ENCODE results near the gene TMEM156. TPM values are rescaled to one million over a fixed set of nuclear protein-coding genes. Genes with fewer than 3 reads are reported as not detected.

The TMEM156 gene
- total RNA-seq, 1 donor: under 0.01 TPM

- DNase-seq (ENCODE audit: low read depth): no peak
- TF ChIP-seq CTCF (IDR thresholded peaks at IDR 0.05; ENCODE audit: insufficient read depth, low read depth, low read length): no peak
- H3K4me3 ChIP-seq (ENCODE audit: low read depth, low read length): no peak overlapping the region
These were observed 80.2 kb downstream of the TMEM156 start for GRCh38 chr4:38952017-38952416.

GRCh38 chr4:38951598-38951997, 80.6 kb downstream of the TMEM156 start:
- H3K4me3 ChIP-seq (ENCODE audit: low read depth, low read length): no peak overlapping the region
- TF ChIP-seq CTCF (IDR thresholded peaks at IDR 0.05; ENCODE audit: insufficient read depth, low read depth, low read length): no peak
- no peak for DNase-seq (ENCODE audit: low read depth)

DNA sequence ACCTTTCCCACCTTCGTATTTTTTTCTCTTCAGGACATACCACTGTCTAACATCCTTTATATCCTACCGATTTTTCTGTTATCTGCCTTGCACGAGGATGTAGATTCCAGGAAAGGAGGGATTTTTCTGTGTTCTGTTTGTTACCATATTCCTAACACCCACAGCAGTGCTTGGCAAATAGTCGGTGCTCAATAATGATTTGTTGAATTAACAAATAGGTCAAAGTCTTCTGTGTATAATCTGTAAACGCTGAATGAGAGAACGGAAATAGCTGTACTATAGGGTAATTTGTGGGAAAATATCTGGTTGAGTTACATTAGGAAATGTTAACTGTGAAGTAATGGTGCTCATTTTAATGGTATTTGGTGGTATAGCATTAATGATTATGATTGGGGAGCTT, 81.5 kb downstream of the TMEM156 start:
- TF ChIP-seq CTCF (IDR thresholded peaks at IDR 0.05; ENCODE audit: insufficient read depth, low read depth, low read length): no peak
- no peak overlapping the region for H3K4me3 ChIP-seq (ENCODE audit: low read depth, low read length)
- peak; percentile 38 for DNase-seq (ENCODE audit: low read depth)

DNA sequence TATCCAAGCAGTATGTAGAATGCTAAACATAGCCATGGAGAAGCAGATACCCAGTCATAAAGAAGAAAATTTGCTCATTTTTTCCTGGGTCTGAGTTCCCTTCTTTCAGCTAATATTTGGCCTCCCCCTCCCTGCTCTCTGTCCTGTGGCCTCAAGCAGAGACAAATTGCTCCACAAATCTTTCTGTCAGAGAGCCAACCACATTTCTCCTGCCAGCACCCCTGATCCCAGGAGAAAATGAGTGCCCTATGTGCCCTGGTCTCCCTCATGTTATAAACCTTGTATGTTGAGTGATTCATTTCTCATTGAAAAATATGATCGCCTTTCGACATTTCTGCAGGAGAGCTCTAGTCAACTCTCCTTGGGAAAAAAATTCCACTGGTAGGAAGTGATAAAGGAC, 82.0 kb downstream of the TMEM156 start:
- TF ChIP-seq CTCF (IDR thresholded peaks at IDR 0.05; ENCODE audit: insufficient read depth, low read depth, low read length): no peak
- no peak for DNase-seq (ENCODE audit: low read depth)
- no peak overlapping the region for H3K4me3 ChIP-seq (ENCODE audit: low read depth, low read length)

GRCh38 chr4:38949411-38950051, 82.7 kb downstream of the TMEM156 start:
- no peak for TF ChIP-seq CTCF (IDR thresholded peaks at IDR 0.05; ENCODE audit: insufficient read depth, low read depth, low read length)
- no peak overlapping the region for H3K4me3 ChIP-seq (ENCODE audit: low read depth, low read length)
- DNase-seq (ENCODE audit: low read depth): peak; percentile 34

DNA sequence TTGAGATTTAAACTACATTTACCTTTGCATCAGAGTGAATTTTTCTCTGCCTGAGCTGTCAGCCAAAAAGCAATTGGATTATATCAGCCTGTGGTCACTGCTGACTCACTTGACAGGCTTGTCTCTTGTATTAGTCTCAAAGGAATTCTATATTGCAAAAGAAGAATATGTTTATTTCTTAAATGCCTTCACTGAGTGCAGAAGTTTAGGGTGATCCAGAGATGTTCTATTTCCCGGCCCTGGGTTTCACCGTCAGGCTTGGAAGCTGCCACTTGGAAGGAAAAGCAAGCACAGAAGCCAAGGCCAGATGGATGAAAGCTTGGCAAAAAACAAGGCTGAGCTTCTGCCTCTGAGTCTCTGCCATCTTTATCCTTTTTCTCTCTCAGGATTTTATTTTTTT, 83.7 kb downstream of the TMEM156 start:
- no peak for TF ChIP-seq CTCF (IDR thresholded peaks at IDR 0.05; ENCODE audit: insufficient read depth, low read depth, low read length)
- H3K4me3 ChIP-seq (ENCODE audit: low read depth, low read length): no peak overlapping the region
- DNase-seq (ENCODE audit: low read depth): peak; percentile 90

DNA sequence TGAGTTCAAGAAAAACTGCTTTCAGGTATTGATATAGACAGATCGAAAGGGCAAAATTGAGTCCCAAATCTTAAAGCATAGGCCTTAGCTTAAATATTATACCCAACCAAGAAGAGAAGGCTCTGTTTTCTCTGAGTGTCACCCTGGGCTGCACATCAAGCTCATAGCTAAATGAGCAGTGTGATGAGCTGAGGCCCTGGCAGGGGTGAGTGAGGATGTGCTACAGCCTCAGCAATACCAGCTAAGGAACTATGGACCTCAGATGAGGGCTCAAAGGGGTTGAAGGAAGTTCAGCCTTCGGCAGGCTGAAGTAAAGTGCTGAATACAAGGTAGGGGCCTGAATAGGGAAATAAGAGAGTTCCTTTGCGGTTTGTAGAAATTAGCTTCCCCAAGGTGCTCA, 85.3 kb downstream of the TMEM156 start:
- no peak overlapping the region for H3K4me3 ChIP-seq (ENCODE audit: low read depth, low read length)
- no peak for DNase-seq (ENCODE audit: low read depth)
- TF ChIP-seq CTCF (IDR thresholded peaks at IDR 0.05; ENCODE audit: insufficient read depth, low read depth, low read length): no peak

All from fibroblast of villous mesenchyme (primary cell).